BLaER1 treated with 17β-estradiol and CSF1 and Interleukin-3, amounts not matched to agents 10 nM and 100 nM (cell line): ENCODE data around the gene LIM2.

Source experiments
- H3K27ac ChIP-seq, 11 experiments: shearing (Covaris generic); formaldehyde crosslinking; 2 replicates each; pipeline ENCODE4 v1.8.1; 2022
- H3K27me3 ChIP-seq, 11 experiments: shearing (Covaris generic); formaldehyde crosslinking; 2 replicates each; pipeline ENCODE4 v1.8.1; 2022
- H3K36me3 ChIP-seq, 11 experiments: shearing (Covaris generic); formaldehyde crosslinking; 2 replicates each; pipeline ENCODE4 v1.8.1; 2022
- H3K4me1 ChIP-seq, 10 experiments: shearing (Covaris generic); formaldehyde crosslinking; 2 replicates each; pipeline ENCODE4 v1.8.1; 2022
- H3K4me2 ChIP-seq, 11 experiments: shearing (Covaris generic); formaldehyde crosslinking; 2 replicates each; pipeline ENCODE4 v1.8.1; 2022
- H3K4me3 ChIP-seq, 10 experiments: shearing (Covaris generic); formaldehyde crosslinking; 2 replicates each; pipeline ENCODE4 v1.8.1; 2022
- H3K9ac ChIP-seq, 11 experiments: shearing (Covaris generic); formaldehyde crosslinking; 2 replicates each; pipeline ENCODE4 v1.8.1; 2022
- H3K9me3 ChIP-seq, 11 experiments: shearing (Covaris generic); formaldehyde crosslinking; replicated peaks in 1 of 11; 2 replicates each; pipeline ENCODE4 v1.8.1; 2022
- H4K20me1 ChIP-seq, 11 experiments: shearing (Covaris generic); formaldehyde crosslinking; 2 replicates each; pipeline ENCODE4 v1.8.1; 2022
- Cebpa-rat ChIP-seq, 11 experiments: shearing (Covaris generic); IDR thresholded peaks; 2 replicates each; pipeline ENCODE4 v1.8.1; 2022

Gene LIM2

GRCh38 chr19:51391073-51391611 lies 3.4 kb upstream of the LIM2 start:
- Histone ChIP-seq H3K9ac (peak overlapping the region in 8 of 11 experiments; percentile 15 to 50 (median 37); a peak in 6 of 22 replicates), H3K36me3 (no peaks in the 10 kb centered on the region), H3K27me3 (no peaks in the 10 kb centered on the region), H3K4me2 (peak overlapping the region; percentile 19 to 57 (median 38); a peak in 19 of 22 replicates), H3K4me1 (peaks cover 20 to 44% (median 34%) of the 10 kb centered on the region in 10 experiments; a peak in 19 of 20 replicates), H3K27ac (peak overlapping the region; percentile 8 to 78 (median 65); a peak in 21 of 22 replicates), H3K4me3 (0 out of 20 replicates have a peak overlapping the region, but pooled peaks of 1 of the 10 experiments have one; percentile 7), H3K9me3 (0 out of 22 replicates have a peak, but pooled peaks cover 0 to 7% (median 0%) of the 10 kb centered on the region in 11 experiments), H4K20me1 (no peaks in the 10 kb centered on the region)
- TF ChIP-seq Cebpa-rat (IDR thresholded peaks at IDR 0.05): no peak

GRCh38 chr19:51389143-51389542 lies 1.4 kb upstream of the LIM2 start:
- no peaks in the 10 kb centered on the region for H3K9me3 ChIP-seq
- TF ChIP-seq Cebpa-rat (IDR thresholded peaks at IDR 0.05): no peak
- H3K27ac ChIP-seq: no peak overlapping the region
- no peaks in the 10 kb centered on the region for H4K20me1 ChIP-seq
- no peak overlapping the region for H3K9ac ChIP-seq
- peaks cover 11 to 31% (median 17%) of the 10 kb centered on the region in 10 experiments; a peak in 17 of 20 replicates for H3K4me1 ChIP-seq
- H3K4me3 ChIP-seq: no peak overlapping the region
- H3K27me3 ChIP-seq: no peaks in the 10 kb centered on the region
- H3K36me3 ChIP-seq: no peaks in the 10 kb centered on the region
- H3K4me2 ChIP-seq: no peak overlapping the region

- Histone ChIP-seq H3K4me2 (no peak overlapping the region), H3K27ac (no peak overlapping the region), H3K27me3 (no peaks in the 10 kb centered on the region), H3K4me1 (peaks cover 0 to 17% (median 11%) of the 10 kb centered on the region in 10 experiments; a peak in 13 of 20 replicates), H3K36me3 (no peaks in the 10 kb centered on the region), H4K20me1 (no peaks in the 10 kb centered on the region), H3K4me3 (no peak overlapping the region), H3K9ac (no peak overlapping the region), H3K9me3 (peaks cover 0 to under 1% (median under 1%) of the 10 kb centered on the region in 11 experiments; a peak in 7 of 22 replicates)
- TF ChIP-seq Cebpa-rat (IDR thresholded peaks at IDR 0.05): no peak
These were observed 773 bp downstream of the LIM2 start for GRCh38 chr19:51386882-51387520.

GRCh38 chr19:51382004-51382403 lies 5.8 kb downstream of the LIM2 start:
- Histone ChIP-seq H3K27me3 (no peaks in the 10 kb centered on the region), H4K20me1 (no peaks in the 10 kb centered on the region), H3K36me3 (no peaks in the 10 kb centered on the region; a peak in 1 of 22 replicates), H3K27ac (no peak overlapping the region), H3K9me3 (peaks cover 6 to 14% (median 12%) of the 10 kb centered on the region in 11 experiments; a peak in 21 of 22 replicates), H3K4me1 (peaks cover 0 to 38% (median 28%) of the 10 kb centered on the region in 10 experiments; a peak in 17 of 20 replicates), H3K9ac (no peak overlapping the region), H3K4me3 (no peak overlapping the region), H3K4me2 (no peak overlapping the region)
- TF ChIP-seq Cebpa-rat (IDR thresholded peaks at IDR 0.05): no peak

- peak overlapping the region in 10 of 11 experiments; percentile 18 to 82 (median 72); a peak in 20 of 22 replicates for H3K4me2 ChIP-seq
- H3K27ac ChIP-seq: peak overlapping the region in 8 of 11 experiments; percentile 39 to 63 (median 48); a peak in 13 of 22 replicates
- H3K9me3 ChIP-seq: peaks cover 6 to 14% (median 12%) of the 10 kb centered on the region in 11 experiments; a peak in 21 of 22 replicates
- no peak overlapping the region; a peak in 1 of 22 replicates for H3K9ac ChIP-seq
- peaks cover 13 to 51% (median 44%) of the 10 kb centered on the region in 10 experiments for H3K4me1 ChIP-seq
- no peaks in the 10 kb centered on the region for H4K20me1 ChIP-seq
- no peaks in the 10 kb centered on the region; a peak in 1 of 22 replicates for H3K36me3 ChIP-seq
- TF ChIP-seq Cebpa-rat (IDR thresholded peaks at IDR 0.05): no peak
- H3K4me3 ChIP-seq: no peak overlapping the region
- H3K27me3 ChIP-seq: no peaks in the 10 kb centered on the region
These were observed 7.4 kb downstream of the LIM2 start for GRCh38 chr19:51380379-51380778.

GRCh38 chr19:51377422-51377821 lies 10.4 kb downstream of the LIM2 start:
- no peak overlapping the region for H3K9ac ChIP-seq
- peak overlapping the region in 5 of 11 experiments; percentile 0 to 98 (median 37); a peak in 9 of 22 replicates for H3K4me2 ChIP-seq
- no peaks in the 10 kb centered on the region for H4K20me1 ChIP-seq
- no peak for TF ChIP-seq Cebpa-rat (IDR thresholded peaks at IDR 0.05)
- H3K9me3 ChIP-seq: peaks cover 6 to 18% (median 12%) of the 10 kb centered on the region in 11 experiments; a peak in 21 of 22 replicates
- no peak overlapping the region for H3K4me3 ChIP-seq
- no peaks in the 10 kb centered on the region; a peak in 1 of 22 replicates for H3K36me3 ChIP-seq
- H3K27ac ChIP-seq: peak overlapping the region in 5 of 11 experiments; percentile 26 to 98 (median 37); a peak in 6 of 22 replicates
- H3K4me1 ChIP-seq: peaks cover 41 to 78% (median 72%) of the 10 kb centered on the region in 10 experiments
- no peaks in the 10 kb centered on the region for H3K27me3 ChIP-seq

GRCh38 chr19:51375504-51376221 lies 12.1 kb downstream of the LIM2 start:
- Histone ChIP-seq H4K20me1 (no peaks in the 10 kb centered on the region), H3K27ac (peak overlapping the region in 10 of 11 experiments; percentile 41 to 100 (median 98); a peak in 19 of 22 replicates), H3K4me2 (peak overlapping the region; percentile 62 to 100 (median 98)), H3K4me3 (peak overlapping the region in 3 of 10 experiments; percentile 3 to 26 (median 18); a peak in 2 of 20 replicates), H3K27me3 (no peaks in the 10 kb centered on the region), H3K36me3 (no peaks in the 10 kb centered on the region), H3K9ac (peak overlapping the region in 10 of 11 experiments; percentile 6 to 73 (median 63); a peak in 18 of 22 replicates), H3K4me1 (peaks cover 59 to 91% (median 86%) of the 10 kb centered on the region in 10 experiments), H3K9me3 (peaks cover 0 to 5% (median 0%) of the 10 kb centered on the region in 11 experiments; a peak in 3 of 22 replicates)
- TF ChIP-seq Cebpa-rat (IDR thresholded peaks at IDR 0.05): peak in 8 of 11 experiments; percentile 32 to 86 (median 63); a peak in 12 of 22 replicates

- Histone ChIP-seq H3K4me3 (peak within 1 kb of the TSS; percentile 16 to 87 (median 66); a peak in 19 of 20 replicates), H3K4me1 (peaks cover 83 to 96% (median 93%) of the 10 kb centered on the region in 10 experiments), H3K9me3 (0 out of 22 replicates have a peak, but pooled peaks cover 0 to 5% (median 0%) of the 10 kb centered on the region in 11 experiments), H3K4me2 (peak within 1 kb of the TSS; percentile 78 to 100 (median 99)), H3K27ac (peak within 1 kb of the TSS; percentile 39 to 100 (median 98); a peak in 21 of 22 replicates), H3K27me3 (no peaks in the 10 kb centered on the region), H4K20me1 (no peaks in the 10 kb centered on the region), H3K36me3 (0 out of 22 replicates have a peak, but pooled peaks cover 0 to 5% (median 0%) of the 10 kb centered on the region in 11 experiments), H3K9ac (peak within 1 kb of the TSS; percentile 67 to 96 (median 93))
- peak in 8 of 11 experiments; percentile 47 to 96 (median 73); a peak in 10 of 22 replicates for TF ChIP-seq Cebpa-rat (IDR thresholded peaks at IDR 0.05)
These were observed 14.9 kb downstream of the LIM2 start, which contains the start of gene NKG7 for GRCh38 chr19:51372649-51373504. TSS of gene NKG7 (minus strand) at chr19:51372654. CDS start at chr19:51372535, 119 bp downstream.
